Pancreas (tissue), 10 donors: ENCODE data around the gene SLC6A3. TPM values are rescaled to one million over a fixed set of nuclear protein-coding genes. Genes with fewer than 3 reads are reported as not detected.
A peak's percentile ranks its signal among the peaks of the same experiment; 100 is the strongest.

ENCODE experiments used
- ATAC-seq, 4 donors: fragments of 200-7000 bp; cut with Tn5 transposase; one replicate each; pipeline versions ENCODE4 v1.8.0 to v1.9.1; 2020; ENCODE audit warnings: mild to moderate bottlenecking in 4 of 4, moderate library complexity in 4 of 4
- DNase-seq, 6 donors: peaks; one replicate each; pipeline ENCODE4 v3.0.0-alpha.2; 2020
- FAIRE-seq: peaks from 2 replicates; lab custom pipeline; 2012; peaks lifted over from hg19 to GRCh38; lab: Jason Lieb, UNC
- H3K27ac ChIP-seq, 4 donors: fragments of 200-600 bp; sonication (generic); 1 replicate in 3 of 4; 2 replicates in 1 of 4; pipeline versions ENCODE4 v1.5.0 to v1.8.0; 2020
- H3K27me3 ChIP-seq, 4 donors: fragments of 200-600 bp; one replicate each; pipeline ENCODE4 v1.8.0; 2021
- H3K36me3 ChIP-seq, 3 donors: fragments of 200-600 bp; sonication (generic) in 1 of 3; one replicate each; pipeline versions ENCODE4 v1.5.0 to v1.8.0; 2020 to 2021
- H3K4me1 ChIP-seq, 3 donors: fragments of 200-600 bp; one replicate each; pipeline ENCODE4 v1.8.0; 2021
- H3K4me3 ChIP-seq, 4 donors: fragments of 200-600 bp; sonication (generic) in 2 of 4; one replicate each; pipeline versions ENCODE4 v1.5.0 to v1.8.0; 2020 to 2021
- H3K9me3 ChIP-seq, 4 donors: fragments of 200-600 bp; one replicate each; pipeline ENCODE4 v1.8.0; 2021
- WGBS, 2 donors: extraction: QIAGEN DNeasy Blood & Tissue Kit; methylation state at CpG; one replicate each; pipeline ENCODE4 v1.1.7; 2013; 5-methylcytosine and 5-hydroxymethylcytosine counted together
- intact Hi-C, 3 donors: fragments of 100-400 bp; cut with DNase I; formaldehyde crosslinking; loops; one replicate each; pipeline versions ENCODE4 v1.11.1 to v1.14.2; 2022
- polyA plus RNA-seq, 2 donors: library from polyadenylated mRNA; stranded (reverse); fragments of 200-250 nt; gene quantifications; one replicate each; pipeline ENCODE4 v1.2.3, GENCODE V29; 2013
- total RNA-seq, 6 donors: library from RNA; stranded (reverse); fragmentation: NEBNext Ultra II Directional in 4 of 6; extraction: Animal tissue kit (Norgen Biotek cat#: 25700) in 4 of 6; gene quantifications; one replicate each; pipeline versions ENCODE4 v1.2.1 to v1.2.4, GENCODE V29; 2021 to 2023
- TF ChIP-seq, protein P1 (sequence below), 4 donors: fragments of 200-600 bp; sonication (generic) in 3 of 4; IDR thresholded peaks; one replicate each; pipeline versions ENCODE4 v1.5.0 to v1.8.0; 2021; ENCODE audit warnings: antibody characterized with exemption in 4 of 4
- donor health status: healthy with polysubstance abuse.
- donor health status: DM: no; HTN: no; CAD: no; lungs with moderate emphysema.
- donor health status: DM: no; HTN: no; CAD: no.
- donor health status: control.
- donor health status: control.
- donor health status: Bipolar disorder and iron deficiency.
- donor health status: DM: yes; HTN: yes; CAD: no.
- donor health status: DM: no; HTN: no; CAD: no.
- donor health status: DM: no; HTN: no; CAD: no.
- donor health status: DM: yes; HTN: yes; CAD: no.

Gene SLC6A3
- total and polyA plus RNA-seq, 8 donors: not detected

DNA sequence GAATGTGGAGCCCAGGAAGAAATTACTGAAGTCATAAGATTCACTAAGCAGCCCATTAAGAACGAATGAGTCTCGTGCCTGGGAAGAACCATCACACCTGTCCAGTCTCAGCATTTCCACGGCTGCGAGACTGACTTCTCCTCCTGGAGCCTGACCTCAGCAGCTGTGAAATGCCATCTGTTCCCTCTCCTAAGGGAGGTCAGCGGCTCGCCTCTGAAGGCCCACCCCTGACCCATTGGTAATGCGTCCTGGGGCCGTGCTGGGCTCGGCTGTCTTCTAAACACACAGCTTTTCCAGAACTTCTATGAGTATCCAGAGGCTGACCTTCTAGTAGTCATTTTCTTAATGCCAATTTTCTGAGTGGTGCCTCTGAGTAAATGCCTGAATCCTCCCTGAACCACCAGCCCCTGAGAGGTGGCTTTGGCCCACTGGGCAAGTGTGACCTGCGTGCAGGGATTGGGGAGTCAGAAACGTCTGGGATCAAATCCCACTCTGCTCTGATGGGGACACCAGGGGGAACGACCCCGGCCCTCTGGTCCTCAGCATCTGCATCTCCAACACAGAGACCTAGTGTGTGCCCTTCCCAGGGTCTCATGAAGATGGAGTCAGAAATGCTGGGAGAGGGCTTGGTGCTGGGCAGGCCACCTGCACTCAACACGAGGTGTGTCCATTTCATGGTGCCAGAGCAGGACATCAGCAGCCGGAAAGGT lies 5.7 kb downstream of the SLC6A3 start:
- Histone ChIP-seq H3K9me3 (no peaks in the 10 kb centered on the region), H3K4me1 (no peaks in the 10 kb centered on the region), H3K27me3 (peaks cover 0 to 28% (median 1%) of the 10 kb centered on the region in 4 donors), H3K27ac (no peak overlapping the region), H3K36me3 (no peaks in the 10 kb centered on the region), H3K4me3 (no peak overlapping the region)
- DNase-seq (peak in 1 of 6 donors; percentile 39), ATAC-seq (no peak), FAIRE-seq (no peak)
- WGBS, 2 donors: 53 to 57% methylated on average over 15 of the region's 15 CpGs
- intact Hi-C loops: no loop called here
- TF ChIP-seq, protein P1, sequence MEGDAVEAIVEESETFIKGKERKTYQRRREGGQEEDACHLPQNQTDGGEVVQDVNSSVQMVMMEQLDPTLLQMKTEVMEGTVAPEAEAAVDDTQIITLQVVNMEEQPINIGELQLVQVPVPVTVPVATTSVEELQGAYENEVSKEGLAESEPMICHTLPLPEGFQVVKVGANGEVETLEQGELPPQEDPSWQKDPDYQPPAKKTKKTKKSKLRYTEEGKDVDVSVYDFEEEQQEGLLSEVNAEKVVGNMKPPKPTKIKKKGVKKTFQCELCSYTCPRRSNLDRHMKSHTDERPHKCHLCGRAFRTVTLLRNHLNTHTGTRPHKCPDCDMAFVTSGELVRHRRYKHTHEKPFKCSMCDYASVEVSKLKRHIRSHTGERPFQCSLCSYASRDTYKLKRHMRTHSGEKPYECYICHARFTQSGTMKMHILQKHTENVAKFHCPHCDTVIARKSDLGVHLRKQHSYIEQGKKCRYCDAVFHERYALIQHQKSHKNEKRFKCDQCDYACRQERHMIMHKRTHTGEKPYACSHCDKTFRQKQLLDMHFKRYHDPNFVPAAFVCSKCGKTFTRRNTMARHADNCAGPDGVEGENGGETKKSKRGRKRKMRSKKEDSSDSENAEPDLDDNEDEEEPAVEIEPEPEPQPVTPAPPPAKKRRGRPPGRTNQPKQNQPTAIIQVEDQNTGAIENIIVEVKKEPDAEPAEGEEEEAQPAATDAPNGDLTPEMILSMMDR (IDR thresholded peaks at IDR 0.05): no peak

DNA sequence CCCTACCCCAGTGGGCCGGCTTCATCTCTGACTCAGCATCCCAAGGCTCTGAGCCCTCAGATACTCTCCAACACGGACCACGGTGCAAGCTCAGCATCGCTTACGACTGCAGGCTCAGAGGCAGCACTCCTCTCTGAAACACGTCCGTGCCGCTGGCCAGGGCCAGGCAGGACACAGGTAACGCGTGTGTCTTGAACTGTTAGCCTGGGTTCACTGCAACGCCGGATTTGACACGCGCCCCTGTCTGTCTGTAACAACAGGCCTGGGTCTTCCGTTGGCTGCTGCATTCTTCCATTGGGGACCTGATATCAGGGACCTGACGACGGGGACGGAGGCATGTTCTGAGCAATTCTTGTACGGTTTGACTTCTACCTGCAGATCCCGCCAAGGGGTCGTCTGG lies 6.4 kb downstream of the SLC6A3 start:
- Histone ChIP-seq H3K27ac (no peak overlapping the region), H3K4me1 (no peaks in the 10 kb centered on the region), H3K36me3 (no peaks in the 10 kb centered on the region), H3K27me3 (peaks cover 0 to 22% (median 1%) of the 10 kb centered on the region in 4 donors), H3K9me3 (no peaks in the 10 kb centered on the region), H3K4me3 (no peak overlapping the region)
- WGBS, 2 donors: 68 to 83% methylated on average over 21 of the region's 21 CpGs
- TF ChIP-seq, protein P1 (IDR thresholded peaks at IDR 0.05): no peak
- intact Hi-C loops: no loop called here
- no peak for ATAC-seq
- peak in 1 of 6 donors; percentile 43 for DNase-seq
- FAIRE-seq: no peak

DNA sequence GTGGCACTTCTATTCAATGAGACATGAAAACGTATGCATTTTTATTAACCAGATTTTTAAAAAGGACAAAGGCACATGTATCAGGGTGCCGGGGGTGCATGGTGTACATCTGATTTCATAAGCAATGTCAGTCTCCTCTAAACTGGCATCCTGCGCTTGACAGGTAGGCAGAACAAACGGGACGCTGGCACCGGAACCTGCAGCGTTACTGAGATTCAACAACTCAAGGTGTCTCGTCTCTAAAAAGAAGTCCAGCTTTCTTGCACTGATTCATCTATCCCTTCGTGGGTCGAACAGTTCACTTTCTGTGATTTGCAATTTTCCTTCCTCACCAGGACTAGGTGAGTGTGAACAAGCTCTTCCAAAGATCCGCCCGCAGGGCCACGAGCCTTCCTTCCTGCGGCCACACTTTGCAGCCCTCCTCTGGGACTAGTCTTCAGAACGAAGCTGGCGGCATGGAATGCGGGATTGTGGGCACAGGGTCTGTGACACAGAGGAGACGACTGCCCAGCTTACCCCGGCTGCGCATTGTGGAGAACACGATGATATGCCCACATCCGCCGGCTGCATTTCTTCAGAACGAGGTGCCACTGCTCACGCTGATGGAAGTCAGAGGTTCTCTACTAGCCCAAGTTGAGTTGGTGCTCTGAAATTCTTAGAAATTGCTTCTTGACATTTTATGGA lies 7.2 kb downstream of the SLC6A3 start:
- Histone ChIP-seq H3K9me3 (no peaks in the 10 kb centered on the region), H3K4me3 (no peak overlapping the region), H3K4me1 (no peaks in the 10 kb centered on the region), H3K27me3 (peaks cover 0 to 14% (median 1%) of the 10 kb centered on the region in 4 donors), H3K27ac (no peak overlapping the region), H3K36me3 (no peaks in the 10 kb centered on the region)
- TF ChIP-seq, protein P1 (IDR thresholded peaks at IDR 0.05): no peak
- DNase-seq (peak in 1 of 6 donors; percentile 33), FAIRE-seq (no peak), ATAC-seq (no peak)
- 63 to 68% methylated on average over 25 of the region's 25 CpGs for WGBS, 2 donors
- intact Hi-C loops: no loop called here

DNA sequence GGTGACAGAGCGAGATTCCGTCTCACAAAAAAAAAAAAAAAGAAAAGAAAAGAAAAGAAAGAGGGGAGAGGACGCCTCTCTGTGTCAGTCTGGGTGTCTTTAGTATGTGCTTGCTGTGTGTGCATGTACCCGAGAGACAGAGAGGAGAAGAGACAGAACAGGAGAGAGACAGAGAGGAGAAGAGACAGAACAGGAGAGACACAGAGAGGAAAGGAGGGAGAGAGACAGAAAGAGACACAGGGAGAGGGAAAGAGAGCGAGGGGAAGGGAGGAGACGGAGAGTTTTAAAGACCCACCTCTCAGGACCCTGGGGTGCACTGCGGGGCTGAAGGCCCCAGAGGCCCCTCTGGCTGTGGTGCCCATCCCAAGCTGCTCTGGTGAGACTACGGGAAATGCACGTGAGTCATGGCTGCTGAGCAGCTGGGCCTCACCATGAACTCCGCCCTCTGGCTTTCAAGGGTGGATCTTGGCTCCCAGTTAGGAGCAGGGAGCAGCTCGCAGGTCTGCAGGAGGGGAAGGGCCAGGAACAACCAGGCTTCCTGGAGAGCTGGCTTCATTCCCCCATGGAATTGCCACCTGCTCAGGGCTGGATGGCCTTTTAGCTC lies 7.9 kb downstream of the SLC6A3 start:
- H3K4me3 ChIP-seq: no peak overlapping the region
- no peak overlapping the region for H3K27ac ChIP-seq
- WGBS, 2 donors: 42 to 53% methylated on average over 11 of the region's 11 CpGs
- H3K9me3 ChIP-seq: no peaks in the 10 kb centered on the region
- H3K4me1 ChIP-seq: no peaks in the 10 kb centered on the region
- ATAC-seq (peak in 2 of 4 donors; percentile 34 to 42), DNase-seq (no peak), FAIRE-seq (no peak)
- no peaks in the 10 kb centered on the region for H3K36me3 ChIP-seq
- peaks cover 0 to 12% (median 1%) of the 10 kb centered on the region in 4 donors for H3K27me3 ChIP-seq
- intact Hi-C loops: no loop called here
- TF ChIP-seq, protein P1 (IDR thresholded peaks at IDR 0.05): no peak
